M059J (cell line): Measurements from ENCODE around the gene ZNF608. TPM values are rescaled to one million over a fixed set of nuclear protein-coding genes. Genes with fewer than 3 reads are reported as not detected.
A peak's percentile ranks its signal among the peaks of the same experiment; 100 is the strongest.

Experiments used
- DNase-seq: peaks from one replicate; pipeline ENCODE4 v3.0.0-alpha.2; 2012; ENCODE audit warnings: low read depth
- total RNA-seq: library from RNA; depleted of rRNA; stranded (reverse); fragments of >200 nt; shearing (Covaris generic); gene quantifications from 2 replicates; pipeline ENCODE4 v1.2.3, GENCODE V29; 2014

The ZNF608 gene
- total RNA-seq, 1 experiment from 2014 or later, result 18.0 TPM

DNA sequence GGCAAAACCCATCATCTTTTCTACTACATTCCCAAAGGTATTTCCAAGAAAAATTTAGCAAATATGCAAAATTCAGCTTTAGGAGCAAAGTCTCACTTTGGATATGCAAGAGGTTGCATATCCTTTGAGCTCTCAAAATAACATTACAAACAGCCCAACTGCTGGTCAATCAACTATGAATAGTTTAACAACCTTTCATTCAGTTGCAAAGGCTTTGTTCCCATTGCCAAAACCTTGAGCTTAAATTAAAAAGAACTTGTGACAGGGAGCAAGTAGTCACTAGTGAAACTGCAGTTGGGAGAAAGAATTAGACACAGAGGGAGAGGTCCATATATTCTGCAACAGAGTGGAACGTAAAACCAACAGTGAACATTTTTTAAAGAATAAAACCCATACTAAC is 8.8 kb downstream of the ZNF608 start:
- no peak for DNase-seq

DNA sequence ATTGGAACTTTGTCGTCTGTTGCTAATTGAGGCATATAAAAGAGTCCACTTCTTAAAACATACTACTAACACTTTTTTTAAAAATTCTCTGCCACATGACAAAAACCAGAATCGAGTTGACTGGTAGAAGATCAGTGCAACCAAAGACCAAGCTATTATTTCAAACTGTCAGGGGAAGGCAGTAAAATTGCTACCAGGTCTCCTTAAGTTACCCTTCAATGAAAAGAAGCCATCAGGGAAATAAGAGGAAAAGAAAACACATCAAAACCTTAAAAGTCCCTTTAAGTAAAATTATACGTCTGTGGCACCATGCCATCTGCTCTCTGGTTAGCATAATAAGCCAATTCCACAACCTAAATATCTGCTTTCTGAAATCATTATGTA is 9.6 kb downstream of the ZNF608 start:
- no peak for DNase-seq

DNA sequence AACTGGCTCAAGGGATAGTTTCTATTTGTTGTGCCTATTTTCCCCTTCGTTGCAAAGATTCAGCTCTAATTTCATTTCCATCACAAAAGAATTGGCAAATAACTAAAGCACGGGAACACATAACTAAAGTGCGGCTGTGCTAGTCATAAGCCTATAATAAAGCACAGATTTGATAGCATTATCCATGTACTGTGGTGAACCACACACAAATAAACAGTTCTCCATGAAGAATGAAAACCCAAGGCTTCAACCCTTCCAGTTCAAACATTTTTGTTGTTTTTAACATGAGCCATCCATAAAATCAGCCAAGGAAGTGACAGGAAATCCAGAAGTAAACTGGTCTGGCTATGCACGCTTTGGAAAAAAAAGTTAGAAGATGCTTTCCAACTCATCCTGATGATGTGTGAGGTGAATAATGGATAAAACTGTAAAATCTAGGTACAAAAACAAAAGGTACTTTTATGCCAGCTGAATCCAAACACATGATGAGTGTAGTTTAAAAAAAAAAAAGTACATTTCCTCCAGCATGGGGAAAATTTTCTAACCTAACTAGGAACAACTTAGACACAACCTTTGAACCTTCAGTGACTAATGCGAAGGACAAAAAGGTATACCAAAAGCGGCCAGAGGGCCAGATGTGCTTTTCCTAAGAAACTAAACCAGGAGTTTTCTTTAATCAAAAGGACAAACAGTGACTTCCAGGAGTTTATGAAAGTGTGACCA is 10.2 kb downstream of the ZNF608 start:
- DNase-seq, result peak; percentile 94

DNA sequence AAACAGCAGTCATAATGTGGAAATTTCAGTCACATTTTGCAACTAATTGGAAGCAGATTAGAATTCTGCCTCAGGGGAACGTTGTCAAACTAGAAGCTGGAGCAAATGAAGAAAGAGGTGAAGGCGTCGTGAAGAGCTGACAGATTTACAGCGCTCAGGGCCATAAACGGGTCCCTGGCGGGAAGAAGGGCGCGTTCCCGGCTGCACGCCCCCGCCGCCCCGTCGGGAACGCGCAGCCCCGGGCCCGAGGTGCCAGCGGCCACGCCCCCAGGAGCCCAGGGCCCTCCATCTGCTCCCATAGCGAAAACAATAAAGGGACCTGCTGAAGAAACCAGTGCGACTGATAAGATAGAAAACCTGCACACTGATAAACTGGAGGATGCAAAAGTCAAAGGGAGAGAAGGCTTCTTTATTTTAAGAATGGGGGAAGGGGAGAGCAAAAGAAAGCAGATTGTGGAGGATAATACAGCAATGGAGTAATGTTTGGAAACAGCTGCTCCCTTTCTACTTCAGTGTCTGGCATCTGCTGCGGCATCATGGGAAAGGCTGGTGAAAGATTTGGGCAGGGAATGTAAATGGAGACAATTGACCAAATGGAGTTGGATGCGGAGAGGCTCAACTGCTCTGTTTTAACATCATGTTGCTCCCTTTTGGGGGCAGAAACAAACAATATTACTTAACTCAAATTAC is 11.1 kb downstream of the ZNF608 start:
- DNase-seq, result peak; percentile 77

DNA sequence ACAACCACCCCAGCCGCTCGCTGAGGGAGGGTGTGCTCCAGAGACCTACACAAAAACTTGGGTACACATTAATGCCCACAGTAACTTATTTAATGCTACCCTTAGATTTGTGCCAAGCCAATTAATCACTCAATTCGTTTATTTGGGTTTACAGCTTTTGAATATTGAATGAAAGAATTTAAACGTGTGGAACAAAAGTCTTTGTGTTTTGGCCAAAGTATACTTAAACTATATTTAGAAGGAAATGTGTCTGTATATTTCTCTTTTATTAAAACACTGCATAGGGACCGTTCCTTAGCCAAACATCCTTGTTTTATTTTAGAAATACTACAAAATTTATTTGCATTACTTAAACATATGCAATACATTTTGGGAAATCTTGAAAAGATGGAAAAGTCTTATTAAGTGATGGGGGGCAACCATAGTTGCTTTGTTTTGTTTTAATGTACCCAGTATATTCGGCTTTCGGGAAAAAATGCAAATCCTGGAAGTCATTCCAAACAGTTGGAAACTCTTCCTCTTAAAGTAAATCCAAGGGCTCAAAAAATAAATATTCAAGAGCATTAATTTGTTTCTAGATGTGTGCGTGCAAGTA is 11.8 kb downstream of the ZNF608 start:
- DNase-seq, result no peak

DNA sequence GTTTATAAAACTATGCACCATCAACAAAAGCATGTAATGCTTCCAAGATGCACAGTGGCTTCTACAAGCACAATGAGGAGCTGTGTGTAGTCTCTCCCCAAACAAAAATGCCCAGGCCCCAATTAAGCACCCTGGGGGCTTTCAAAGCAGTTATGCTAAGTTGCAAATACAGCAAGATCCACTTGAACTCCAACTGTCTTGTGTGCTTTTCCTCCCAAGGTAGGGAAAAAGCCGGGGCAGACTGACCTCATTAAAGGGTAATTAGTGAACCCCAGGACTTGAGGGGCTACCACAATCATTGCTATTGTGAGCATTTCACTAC is 13.1 kb downstream of the ZNF608 start:
- no peak for DNase-seq

DNA sequence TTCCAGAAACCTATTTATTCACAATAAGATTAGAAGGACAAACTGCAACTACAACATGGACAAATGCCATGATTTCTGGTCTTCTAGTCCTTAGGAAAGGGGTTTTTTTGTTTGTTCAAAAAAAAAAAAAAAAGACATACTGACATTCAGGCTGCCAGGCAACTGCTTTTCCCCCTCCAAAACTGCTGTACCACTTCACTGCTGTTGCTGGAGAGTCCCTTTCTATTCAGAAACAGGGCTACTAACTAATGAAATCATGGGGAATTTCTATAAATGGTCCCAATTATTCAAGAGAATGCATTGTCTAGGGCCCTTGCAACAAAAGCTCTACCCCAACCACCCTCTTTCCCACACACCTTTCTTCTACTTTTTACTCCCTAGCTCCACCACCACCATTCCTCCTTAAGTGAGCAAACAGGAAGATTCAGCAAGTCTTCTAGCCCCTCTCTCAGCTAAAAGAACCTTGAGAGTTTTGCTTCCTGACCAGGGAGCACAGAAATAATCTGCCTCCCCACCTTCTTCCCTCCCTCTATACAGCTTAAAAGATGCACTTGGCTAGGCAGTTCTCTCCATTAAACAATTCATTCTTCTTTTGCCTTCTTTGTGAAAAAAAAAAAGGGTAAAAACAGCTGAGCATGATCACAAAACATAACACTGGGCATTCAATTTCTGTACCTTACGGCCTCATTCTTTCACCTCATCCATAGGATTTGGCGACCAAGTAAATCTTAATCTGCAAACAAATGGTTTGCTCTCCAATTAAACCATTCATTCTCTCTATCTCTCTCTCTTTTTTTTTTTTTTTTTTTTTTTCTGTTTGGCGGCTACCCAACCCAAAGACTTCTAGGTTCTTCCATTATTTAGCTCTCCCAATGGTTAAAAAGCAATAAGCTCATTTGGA is 13.8 kb downstream of the ZNF608 start:
- DNase-seq, result no peak

DNA sequence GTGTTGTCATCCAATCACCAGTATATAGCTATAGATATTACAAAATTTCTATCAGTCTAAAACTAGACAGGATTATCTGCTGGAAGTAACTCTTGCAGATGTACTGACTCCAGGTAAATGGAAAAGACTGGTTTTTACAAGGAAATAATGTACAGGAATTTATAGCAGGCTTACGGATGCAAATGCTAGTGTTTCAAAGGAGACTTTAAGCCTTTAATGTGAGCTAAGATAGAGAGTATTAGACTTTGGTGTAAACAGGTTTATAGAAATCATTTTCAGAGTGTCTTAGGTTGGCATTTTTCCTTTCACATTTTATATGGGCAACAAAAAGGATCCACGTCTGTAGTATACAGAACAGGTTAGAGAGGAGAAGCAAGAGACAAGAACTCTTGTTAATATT is 16.1 kb downstream of the ZNF608 start:
- no peak for DNase-seq

DNA sequence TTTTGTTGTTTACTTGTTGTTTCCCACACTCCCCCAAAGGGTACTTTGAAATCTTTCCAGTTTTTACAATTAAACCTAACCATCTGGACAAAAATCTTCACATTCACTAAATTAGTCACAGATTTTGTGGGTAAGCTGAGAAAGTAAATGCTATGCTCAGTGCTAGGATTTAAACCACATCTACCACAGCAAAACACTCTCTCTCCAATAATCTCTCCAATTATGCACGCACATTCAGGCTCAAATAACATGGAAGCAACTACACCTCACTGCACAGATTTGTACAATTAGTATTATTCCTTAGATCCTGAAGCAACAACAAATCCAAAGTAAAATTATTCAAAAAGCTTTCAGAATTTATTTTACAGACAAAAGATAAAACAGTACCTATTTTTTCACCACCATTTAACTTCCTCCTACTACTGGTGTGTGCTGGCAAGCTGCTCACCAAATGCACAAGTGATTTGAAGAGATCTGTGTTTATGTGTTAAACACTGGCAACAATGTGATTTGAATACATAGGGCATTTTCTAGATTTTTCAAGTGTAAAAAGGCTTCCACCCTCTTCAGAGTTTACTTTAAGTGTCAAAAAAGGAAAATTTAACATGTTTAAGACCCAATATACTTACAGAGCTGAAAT is 16.6 kb downstream of the ZNF608 start:
- peak; percentile 77 for DNase-seq

DNA sequence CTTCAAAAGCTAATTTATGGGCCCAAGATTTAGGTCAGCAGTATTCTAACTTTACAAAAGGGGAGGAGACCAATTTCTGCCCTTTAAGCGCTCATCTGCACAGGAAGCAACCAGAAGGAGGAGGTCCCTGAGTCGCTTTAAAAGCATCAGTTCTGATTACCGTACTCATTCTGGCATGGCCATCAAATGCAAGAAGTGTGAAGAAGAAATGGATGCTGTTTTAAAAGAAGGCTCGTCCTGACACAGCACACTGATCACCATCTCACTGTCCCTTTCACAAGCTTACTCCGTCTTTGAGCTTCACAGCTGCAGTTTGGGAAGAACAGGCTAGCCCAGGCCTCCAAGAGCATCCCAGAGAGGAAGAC is 17.5 kb downstream of the ZNF608 start:
- DNase-seq, result no peak

DNA sequence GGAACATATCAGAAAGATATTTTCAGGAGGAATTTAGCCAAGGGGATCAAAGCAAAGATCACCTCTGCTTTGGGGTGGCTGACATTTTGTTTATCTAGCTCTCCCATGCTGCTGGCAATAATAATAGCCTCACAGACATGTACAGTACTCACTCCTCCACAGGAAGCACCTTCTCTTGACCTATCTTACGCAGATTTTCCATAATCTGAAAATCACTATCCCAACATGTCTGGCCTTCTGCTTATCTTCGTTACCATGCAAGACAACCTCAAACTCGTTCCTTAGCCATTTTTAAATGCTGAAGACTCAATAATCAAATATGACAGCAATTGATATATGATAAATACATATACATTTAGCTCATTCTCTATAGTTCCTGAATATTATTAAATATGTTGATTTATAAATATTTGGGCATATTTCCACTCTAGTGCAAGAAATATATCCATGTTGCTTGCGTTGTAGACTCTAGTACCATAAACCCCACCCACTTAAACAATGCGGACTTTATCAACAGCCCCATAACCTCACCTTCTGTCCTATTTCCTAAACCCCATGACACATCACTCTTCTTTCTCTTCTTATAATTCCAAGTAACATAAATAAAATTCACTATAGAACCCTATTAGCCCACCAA is 18.0 kb downstream of the ZNF608 start:
- DNase-seq, result no peak

DNA sequence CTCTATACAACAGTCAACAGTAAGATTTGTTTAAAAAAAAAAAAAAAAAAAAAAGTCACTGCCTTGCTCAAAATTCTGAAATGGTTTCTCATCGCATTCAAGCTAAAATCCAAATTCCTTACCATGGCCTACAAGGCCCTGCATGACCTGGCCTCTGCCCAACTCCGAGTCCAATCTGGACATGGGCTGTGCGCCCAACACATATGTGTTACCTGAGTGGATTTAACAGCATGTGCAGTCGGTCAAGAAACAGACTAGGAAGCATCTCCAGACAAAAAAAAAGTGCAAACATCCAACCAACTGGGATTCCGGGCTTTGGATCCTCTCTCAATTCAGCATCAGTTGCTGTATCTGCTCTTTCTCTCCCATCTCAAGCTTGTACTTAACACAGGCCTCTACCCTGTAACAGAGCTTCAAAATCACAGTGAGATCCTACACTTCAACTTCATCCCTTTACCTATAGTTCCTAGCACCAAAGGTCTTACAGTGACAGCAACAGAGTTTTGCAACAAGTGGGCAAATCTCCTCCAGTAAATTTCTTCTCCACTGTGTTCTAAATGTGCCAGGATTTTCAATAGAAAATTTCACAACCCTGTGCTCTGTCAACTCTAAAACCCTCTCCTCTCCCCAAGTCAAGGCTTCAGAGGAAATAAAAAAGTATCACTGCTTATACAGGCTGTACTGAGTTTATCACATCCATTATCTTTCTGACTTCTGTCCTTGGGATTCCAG is 19.6 kb downstream of the ZNF608 start:
- DNase-seq, result no peak

DNA sequence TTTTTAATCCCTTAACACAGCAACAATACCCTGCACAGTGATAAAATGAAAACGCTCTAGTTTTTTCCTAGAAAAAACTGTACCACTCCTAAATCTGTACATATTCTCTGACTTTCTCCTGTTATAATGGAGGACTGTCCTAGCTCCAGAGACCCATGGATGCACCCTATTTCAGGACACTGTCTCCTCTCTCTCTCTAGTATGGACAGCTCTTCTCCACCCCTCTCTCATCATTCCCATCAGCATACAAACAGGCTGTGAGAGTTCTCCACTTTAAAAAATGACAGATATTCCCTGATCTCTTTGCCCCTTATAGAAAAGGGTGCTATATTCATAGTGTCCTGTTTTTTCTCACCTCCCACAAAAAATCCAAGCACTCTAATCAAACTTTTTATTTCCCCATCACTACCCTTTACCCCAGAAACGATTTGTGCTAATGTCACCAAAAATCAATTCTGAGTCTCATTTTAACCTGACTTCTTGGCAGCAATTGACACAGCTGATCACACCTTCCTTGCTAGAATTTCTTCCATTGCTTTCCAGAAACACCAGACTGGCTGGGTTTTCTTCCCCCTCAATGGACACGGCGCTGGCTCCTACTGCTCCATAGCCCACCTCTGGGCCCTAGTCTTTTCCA is 20.7 kb downstream of the ZNF608 start:
- DNase-seq, result no peak

DNA sequence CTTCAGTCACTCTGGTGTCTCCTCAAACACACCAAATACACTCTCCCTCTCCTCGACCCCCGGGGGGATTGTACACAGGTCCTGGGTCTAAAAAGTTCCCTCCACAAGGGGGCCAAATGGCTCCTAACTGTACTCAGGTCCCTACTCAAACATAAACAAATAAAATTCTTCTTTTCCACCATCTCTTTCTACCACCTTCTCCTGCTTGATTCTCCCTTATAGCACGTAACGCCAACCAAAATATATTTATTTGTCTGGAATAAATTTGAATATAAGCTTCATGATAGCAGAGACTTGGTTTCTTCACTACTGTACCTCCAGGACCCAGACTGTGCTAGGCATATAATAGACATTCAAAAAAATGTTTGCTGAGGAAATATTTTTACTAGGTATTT is 21.4 kb downstream of the ZNF608 start:
- no peak for DNase-seq

DNA sequence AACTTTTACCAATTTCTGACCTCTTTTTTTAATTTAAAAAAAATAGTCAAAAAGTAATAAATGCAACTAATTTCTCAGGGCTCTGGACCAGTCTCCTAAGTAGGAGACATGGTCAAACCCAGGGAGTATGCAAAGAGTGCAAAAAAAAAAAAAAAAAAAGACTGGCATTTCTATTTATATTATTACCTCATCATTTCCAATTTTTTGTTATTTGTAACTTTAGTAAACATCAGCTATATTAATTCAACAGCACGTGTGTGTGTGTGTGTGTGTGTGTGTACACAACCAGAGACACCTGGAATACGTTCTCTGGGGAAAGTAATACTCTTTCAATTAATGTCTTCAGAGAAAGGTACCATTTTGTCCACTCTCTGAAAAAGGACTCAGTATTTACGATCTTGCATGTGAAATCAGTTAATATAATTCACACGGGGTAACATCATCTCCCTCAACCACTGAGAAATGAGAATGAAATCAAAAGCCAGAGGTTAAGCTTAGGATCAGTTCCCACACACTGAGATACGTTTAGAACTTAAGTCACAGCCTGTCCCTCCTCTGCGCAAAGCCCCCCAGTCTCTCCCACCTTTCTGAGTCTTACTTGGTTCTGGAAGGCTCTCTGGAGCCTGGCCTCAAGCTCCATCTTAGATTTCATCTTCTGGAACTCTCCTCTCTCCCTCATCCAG is 21.9 kb downstream of the ZNF608 start:
- no peak for DNase-seq

DNA sequence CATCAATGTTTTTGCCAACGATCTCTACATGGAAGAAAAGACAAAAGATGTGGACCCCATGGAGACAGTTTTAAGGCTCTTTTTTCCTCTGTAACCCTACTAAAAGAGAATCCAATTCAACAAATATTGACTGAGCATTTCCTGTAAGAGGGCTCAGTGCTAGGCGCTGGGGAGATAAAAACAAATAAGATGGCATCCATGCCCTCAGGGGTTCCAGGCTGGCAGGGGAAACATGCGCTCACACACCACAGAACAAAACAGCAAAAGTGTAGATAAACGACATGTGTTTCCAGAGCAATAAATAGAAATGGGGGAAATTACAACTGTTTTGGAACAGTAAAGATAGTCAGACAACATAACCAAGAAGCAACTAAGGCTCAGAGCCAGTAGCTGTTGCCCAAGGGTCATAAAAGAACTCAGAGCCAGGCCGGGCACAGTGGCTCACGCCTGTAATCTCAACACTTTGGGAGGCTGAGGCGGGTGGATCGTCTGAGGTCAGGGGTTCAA is 25.2 kb downstream of the ZNF608 start:
- DNase-seq, result peak; percentile 50

DNA sequence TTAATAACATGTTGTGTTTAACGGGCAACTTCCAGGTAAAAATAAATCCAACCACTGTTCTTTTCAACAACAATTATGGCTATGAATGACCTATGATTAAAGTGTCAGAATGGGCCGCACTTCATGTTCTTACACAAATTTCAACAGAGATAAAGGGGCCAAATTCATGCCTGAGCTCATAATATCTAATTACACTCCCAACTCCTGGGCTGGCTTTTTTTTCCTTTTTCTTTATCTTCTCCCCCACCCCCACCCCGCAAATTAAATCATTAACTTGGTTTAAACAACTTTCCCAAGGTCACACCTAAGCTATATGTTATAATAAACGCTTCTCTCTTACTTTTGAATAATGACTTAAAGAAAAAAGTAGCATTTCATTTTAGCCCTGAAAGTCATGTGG is 25.8 kb downstream of the ZNF608 start:
- no peak for DNase-seq

DNA sequence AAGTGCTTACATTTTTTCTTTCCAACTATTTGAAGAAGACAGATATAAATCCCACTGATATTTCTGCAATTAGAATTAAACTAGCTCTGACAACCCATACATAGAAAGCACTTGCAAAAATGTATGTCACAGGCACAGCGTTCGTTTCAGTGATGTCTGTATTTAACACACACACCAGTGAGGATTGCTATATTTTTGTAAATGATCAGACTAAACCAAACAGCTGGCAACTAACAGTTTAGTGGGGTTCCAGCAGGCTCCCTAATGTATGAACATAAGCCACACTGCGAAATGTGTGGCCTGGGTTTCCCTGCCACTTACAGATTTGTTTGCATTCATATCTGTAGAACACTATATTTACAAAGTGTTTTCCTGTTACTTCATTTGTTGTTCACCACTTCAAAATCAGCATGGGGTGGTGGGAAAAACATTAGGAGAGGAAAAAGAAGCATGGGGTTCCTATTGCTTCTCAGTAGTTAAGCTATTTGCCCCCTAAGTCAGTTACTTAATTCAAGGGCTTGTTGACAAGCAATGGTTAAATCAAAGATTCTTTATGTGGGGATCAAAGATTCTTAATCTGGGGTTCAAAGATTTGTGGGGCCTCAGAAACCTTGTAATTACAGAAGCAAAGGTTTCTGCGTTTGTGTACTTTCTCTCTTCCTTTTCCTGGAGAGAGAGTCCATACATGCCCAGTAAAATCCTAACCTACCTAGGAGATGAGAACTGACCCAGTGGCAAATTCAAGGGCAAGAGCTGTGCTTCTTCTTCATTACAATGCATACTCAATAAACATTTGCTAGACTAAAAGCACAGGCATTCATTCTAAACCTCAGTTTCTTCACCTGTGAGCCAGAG is 27.1 kb downstream of the ZNF608 start:
- no peak for DNase-seq
